GM21529 (cell line): Measurements from ENCODE around the gene ABTB1.
"Not testable (repeated sequence)": the region's sequence is repeated elsewhere in the genome, so short reads cannot be mapped to it uniquely, and the experiment has no call there.

ENCODE experiments used
- ATAC-seq: cut with Tn5 transposase; IDR thresholded peaks from one replicate; pipeline ENCODE4 v1.9.1; 2021; ENCODE audit not compliant: unreplicated experiment

The ABTB1 gene

DNA sequence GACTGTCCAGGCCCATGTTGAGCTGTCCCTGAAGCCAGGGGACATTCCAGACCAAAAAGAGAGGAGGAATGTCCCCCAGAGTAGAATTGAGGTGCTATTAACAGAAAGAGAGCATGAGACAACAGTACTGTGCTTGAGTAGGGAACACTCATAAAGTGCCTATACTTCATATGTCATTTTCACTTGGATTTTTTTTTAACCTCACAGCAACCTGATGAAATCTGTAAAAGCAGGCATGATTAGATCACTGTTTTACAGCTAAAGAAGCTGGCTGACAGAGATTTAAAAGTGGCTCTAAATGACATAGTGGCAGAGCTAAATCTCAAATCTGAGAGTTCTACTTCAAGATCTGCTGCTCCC, 24.9 kb upstream of the ABTB1 start:
- ATAC-seq: no peak

DNA sequence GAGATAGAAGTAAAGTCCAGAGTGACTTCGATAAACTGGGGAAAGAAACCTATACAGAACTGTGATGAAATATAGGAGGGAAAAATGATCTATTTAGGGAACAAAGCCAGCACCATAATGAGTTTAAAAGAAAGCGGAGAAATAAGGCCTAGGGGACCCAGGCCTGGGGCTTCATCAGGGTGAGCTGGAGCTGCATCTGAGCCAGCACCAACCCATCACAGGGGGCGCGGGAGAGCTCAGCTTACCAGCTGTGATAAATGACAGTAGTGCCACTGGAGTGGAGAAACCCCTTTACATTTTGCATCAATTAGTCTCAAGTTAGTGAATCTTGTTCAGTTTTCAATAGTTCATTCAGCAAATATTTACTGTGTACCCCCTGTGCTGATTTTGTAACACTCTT, 22.5 kb upstream of the ABTB1 start:
- ATAC-seq: no peak

DNA sequence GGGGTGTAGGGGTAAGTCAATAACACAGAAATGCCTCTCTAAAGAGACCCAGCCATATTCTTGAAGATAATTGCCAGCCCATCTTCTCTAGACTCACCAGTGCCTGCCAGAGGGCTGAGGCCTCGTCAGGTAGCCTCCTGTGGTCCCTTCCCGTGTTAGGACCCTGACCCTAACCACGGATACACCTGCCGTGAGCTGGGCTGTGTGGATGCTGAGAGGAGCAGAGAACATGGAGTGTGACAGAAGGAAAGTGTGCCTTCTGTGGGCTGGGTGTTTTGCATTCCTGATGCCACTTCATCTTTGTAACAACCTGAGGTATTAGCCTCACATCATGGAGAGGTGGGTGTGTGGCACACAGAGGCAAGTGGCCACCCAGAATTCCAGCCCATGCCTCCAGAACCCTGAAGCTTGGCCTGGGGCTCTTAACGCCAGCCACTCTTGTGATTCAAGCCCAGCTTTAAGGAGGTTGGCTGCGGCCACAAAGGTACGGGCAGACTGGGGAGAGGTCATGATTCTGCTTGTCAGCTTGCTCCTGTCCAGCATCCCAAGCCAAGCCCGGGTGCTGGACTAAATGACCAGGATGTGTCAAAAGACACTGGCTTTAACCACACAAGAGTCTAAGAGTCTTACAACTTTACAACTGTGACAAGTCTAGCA, 21.1 kb upstream of the ABTB1 start:
- ATAC-seq: no peak

DNA sequence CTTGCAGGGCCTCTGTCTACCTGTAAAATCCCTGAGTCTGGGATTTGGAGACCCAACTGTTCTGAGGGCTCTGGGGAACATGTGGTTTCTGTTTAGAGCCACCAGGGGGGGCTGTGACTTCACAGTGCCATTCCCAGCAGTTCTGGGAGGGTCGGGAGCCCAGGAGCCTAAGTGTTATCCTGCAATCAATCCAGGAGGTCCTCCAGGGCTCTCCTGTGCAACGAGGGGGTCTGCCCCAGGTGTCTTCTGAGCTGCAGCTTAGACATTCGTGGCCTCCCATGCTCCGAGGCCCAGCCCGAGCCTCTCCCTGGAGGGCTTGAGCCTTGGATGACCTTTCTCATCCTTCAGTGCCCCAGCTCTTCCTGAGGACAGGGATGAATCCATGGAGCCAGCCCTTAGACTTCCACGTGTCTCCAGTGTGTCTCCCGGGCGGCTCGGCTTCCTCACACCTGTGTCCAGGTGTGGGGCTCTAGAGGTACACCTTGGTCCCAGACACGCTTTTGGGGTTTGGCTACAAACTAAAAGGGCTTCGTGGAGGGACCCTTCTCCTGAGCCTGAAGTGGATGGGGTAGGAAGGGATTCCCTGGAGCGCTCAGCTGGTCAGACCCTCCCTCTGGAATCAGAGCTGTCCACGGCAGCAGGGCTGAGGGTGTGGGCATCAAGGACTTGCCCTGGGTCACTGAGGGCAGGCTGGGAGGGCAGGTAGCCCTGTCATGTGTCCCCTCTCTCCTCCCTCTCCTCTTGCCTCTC, 20.3 kb upstream of the ABTB1 start:
- ATAC-seq: no peak

DNA sequence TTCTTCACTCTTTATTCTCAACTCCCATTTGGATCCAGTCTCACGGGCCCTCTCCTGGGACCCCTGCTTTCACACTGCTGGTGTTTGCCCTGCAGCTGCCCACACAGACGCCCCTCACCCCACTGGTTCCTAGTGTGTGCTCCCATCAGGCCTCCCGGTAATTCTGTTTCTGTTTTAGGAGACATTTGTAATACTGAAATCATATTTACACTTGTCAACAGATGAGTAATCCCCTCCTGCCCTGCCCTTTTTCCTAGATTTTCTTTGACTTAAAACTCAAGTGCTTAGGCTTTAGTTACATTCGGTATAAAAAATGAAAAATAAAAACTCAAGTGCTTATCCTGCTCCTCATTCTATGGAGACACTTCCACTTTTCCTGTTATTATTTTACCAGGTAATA, 18.4 kb upstream of the ABTB1 start:
- ATAC-seq: no peak

DNA sequence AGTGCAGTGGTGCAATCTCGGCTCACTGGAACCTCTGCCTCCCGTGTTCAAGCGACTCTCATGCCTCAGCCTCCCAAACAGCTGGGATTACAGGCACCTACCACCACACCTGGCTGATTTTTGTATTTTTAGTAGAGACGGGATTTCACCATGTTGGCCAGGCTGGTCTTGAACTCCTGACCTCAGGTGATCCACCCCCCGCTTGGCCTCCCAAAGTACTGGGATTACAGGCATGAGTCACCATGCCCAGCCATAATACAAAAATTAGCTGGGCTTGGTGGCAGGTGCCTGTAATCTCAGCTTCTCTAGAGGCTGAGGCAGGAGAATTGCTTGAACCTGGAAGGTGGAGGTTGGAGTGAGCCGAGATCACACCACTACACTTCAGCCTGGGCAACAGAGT, 17.8 kb upstream of the ABTB1 start:
- not testable (repeated sequence) for ATAC-seq

DNA sequence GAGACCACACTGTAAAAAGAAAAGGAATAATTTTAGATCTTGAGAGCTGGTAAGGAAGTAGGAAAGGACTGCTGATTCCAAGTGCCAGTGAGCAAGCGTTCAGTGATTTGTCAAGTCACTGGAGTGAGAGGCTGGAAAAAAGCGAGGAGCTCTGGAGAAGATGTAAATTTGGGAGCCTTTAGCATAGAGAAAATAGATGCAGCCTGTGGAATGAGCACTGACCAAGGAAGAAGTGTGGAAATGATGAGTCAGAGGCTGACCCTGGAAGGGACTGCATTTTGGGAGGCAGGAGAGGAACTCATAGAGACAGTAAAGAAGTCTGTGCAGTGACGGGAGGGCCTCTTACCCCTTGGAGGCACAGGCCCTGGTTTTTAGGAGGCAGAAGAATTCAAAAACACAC, 17.1 kb upstream of the ABTB1 start:
- no peak for ATAC-seq

DNA sequence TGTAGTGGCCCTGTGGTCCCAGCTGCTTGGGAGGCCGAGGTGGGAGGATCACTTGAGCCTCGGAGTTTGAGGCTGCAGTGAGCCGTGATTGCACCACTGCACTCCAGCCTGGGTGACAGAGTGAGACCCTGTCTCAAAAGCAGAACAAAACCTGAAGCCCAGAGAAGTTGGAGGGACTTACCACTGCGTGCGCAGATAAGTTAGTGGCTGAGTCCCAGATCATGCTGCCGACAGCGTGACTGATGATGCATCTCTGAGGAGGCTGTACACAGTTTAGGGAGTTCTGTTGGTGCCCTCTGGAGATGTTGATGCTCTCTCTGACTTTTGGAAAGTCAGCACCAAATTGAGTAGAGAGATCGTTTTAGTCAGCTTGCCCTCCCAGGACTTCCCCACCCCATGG, 15.8 kb upstream of the ABTB1 start:
- ATAC-seq: no peak

DNA sequence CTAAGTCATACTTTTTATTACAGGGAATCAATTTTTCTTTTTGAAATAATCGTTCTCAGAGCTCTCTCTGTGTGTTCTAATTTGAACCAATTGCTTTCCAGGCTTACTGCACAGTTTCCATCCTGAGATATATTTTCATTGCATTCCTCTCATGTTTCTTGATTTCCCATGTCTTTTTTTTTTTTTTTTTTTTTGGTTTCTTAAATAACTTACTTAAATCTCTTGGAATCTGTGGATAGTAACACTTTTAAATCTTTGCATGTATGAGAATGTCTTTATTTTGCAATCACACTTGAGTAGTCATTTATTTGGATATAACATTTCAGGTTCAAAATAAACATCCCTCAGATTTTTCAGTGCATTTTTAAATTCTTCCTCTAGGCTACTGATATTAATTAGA, 14.5 kb upstream of the ABTB1 start:
- no peak for ATAC-seq

DNA sequence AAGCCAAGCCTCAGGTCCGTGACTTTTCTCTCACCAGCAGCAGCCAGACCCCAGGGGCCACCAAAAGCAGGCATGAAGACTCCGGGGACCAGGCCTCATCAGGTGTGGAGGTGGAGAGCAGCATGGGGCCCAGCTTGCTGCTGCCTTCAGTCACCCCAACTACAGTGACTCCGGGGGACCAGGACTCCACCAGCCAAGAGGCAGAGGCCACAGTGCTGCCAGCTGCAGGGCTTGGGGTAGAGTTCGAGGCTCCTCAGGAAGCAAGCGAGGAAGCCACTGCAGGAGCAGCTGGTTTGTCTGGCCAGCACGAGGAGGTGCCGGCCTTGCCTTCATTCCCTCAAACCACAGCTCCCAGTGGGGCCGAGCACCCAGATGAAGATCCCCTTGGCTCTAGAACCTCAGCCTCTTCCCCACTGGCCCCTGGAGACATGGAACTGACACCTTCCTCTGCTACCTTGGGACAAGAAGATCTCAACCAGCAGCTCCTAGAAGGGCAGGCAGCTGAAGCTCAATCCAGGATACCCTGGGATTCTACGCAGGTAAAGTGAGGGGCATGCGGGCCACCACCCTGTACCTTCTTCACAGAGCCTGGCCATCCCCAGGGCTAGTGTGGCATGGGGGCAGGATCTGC, 12.0 kb upstream of the ABTB1 start:
- no peak for ATAC-seq

DNA sequence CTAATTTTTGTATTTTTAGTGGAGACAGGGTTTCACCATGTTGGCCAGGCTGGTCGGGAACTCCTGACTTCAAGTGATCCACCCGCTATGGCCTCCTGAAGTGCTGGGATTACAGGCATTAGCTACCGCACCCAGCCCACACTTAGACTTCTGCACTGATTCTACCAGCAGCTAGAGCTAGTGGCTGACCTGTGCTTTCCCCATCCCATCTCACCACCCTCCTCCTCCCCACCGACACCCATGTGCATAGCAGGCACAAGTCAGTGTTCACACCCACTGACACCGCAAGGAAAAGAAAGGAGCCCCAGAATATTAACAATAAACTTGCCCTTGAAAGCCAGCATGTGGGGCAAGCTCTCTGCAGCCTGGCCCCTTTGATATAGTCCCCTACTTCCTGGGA, 11.2 kb upstream of the ABTB1 start:
- no peak for ATAC-seq

DNA sequence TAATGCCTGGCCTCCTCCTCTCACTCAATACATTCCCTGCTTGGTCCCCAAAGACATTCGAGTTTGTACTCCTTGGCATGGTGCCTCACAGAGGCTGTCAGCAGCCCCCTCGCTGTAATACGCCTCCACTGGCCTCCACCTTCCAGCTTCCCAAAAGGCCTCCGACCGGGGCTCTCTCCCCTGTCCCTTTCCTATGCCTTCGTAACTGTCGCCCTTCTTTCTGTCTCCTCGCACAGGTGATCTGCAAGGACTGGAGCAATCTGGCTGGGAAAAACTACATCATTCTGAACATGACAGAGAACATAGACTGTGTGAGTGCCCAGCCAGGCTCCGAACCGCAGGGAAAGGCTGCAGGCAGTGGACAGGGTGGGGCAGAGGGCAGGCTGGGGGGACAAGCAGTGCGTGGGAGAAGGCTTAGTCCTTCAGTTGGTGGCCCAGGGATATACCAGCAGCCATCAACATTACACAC, 10.7 kb upstream of the ABTB1 start:
- no peak for ATAC-seq

DNA sequence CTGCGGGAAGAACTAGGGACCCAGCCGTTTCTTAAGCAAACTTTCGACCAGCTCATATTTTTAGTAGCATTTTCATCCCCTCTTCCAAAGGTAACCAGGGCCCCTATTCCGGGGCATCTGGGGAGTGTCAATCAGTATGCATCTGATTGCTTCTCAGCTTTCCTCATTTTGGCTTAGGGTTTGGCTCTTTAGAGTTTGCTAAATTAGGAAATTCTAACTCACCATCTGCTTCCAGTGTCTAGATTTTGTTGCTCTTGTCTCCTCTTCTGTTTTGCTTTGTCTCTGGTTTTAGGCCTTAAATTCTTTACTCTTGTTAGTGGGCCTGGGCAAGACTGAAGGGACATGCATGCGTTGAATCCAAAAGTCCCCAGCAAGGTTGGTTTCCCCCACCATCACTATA, 9.6 kb upstream of the ABTB1 start:
- ATAC-seq: no peak

DNA sequence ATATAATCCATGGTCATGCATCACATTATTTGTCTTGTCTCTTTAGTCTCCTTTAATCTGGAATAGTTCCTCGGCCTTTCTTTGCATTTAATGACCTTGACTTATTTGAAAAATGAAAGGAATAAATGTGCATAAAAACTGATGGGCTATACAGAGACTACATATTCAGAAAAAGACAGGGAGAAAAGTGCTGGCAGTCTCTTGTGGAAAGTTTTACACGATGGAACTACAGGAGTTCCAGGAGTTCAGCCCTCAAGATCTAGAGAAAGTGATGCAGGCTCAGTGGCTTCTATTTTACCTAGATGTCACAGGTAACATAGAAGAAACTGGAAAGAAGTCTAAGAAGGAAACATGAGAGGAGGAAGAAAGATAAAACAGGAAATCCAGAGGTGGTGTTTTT, 7.6 kb upstream of the ABTB1 start:
- no peak for ATAC-seq

DNA sequence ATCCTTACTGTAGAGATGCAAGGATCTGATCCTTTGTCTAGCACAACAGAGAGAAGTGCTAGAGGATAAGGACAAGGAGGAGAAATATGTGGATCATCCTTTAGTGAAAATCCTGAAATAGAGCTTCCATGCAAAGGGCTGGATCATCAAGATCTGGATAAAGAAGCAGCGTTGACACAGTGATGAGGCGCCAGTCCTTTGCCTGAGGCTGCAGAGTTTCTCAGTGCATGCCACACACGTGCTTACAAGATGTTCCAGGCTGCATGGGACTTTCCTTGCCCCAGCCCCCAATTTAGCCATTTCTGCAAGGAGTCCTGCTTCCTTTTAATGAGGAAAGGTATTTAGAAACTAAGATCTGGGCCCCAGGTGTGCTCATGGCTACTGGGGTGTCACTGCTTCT, 7.2 kb upstream of the ABTB1 start:
- ATAC-seq: no peak

DNA sequence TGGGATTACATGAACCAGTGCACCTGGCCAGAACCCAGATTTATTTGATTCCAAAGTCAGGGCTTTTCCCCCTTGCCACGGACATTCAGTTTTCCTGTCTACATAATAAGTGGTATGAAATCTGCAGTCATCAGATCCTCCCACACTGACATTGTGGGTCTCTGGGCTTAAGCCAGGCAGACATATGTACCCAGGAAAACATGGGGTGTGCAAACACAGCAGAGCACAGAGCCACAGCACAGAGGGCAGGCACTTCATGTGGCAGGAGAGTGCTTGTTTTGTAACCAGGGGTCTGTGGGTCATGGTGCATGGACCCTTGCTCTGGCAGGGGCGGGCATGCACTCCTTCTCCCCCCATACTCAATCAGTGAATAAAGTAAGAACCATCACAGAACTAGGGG, 6.1 kb upstream of the ABTB1 start:
- ATAC-seq: no peak

DNA sequence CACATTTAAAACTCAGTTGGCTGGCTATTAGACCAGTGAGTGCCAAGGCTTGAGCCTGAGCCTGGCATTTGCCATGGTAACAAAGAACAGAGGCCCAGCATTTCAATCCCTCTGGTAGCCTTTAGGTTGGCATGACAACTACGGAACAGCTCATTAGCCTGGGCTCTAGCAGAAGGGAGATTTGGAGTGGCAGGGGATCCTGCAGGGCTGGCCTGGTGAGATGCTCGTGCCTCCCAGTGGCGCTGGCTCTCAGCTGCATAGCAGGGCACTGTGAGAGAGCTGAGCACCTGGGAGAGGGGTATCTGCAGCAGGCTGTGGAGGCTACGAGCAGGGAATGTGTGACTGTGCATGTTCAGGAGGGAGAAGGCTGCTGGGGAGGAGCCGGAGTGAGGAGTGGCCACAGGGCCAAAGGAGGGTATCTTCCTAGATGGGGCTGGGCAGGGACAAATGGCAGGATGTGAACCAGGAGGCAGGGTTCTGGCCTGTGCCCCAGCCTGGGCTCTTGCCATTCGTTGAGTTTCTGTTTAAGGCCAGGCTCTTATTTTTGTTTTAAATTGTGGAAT, 5.6 kb upstream of the ABTB1 start:
- ATAC-seq: no peak

DNA sequence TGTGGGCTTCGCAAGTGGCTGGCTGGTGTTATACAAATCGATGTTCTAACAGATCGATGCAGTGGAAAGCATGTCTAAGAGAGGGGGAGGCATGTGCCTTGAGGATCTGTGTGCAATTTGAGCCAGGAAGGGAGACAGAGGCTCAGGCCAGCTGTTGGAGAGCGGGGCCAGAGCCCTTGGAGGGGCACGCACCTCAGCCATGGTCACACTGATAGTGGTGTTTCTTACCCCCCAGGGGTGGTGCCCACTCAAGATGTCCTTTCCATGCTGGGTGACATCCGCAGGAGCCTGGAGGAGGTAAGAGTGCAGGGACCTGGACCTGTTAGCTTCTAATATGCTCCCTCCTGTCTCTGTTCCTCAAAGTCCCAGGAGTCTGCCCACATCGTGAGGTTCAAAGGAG, 3.8 kb upstream of the ABTB1 start:
- ATAC-seq: no peak

DNA sequence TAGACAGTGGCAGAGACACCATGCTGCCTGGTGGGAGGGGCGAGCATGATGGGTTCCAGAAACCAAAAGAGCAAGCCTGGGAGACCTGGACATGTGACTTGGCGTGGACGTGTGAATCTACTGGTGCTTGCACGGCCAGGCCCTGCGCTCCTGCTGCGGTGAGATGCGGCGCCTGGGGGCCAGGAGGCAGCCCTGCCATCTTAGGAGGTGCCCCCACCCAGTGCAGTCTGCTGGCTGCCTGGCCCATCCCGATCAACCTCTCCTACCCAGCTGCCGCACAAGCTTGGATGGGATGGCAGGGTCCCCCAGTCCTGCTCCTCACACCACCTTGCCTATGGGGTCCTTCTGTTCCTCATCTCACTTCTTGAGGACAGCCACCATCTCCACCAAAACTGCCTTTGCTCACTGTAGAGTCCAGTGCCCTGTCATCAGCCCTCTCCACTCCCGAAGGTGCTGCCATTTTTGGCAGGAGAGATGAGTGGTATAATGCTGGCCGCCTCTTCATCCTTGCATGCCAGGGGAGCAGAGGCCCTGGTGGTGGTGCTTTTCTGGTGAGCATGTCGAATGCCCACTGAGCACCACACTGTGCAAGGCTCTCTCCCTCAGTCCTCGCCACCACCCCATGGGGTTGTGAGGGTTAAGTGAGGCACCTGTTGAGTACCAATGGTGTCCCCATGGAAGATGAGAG, 3.1 kb upstream of the ABTB1 start:
- no peak for ATAC-seq

DNA sequence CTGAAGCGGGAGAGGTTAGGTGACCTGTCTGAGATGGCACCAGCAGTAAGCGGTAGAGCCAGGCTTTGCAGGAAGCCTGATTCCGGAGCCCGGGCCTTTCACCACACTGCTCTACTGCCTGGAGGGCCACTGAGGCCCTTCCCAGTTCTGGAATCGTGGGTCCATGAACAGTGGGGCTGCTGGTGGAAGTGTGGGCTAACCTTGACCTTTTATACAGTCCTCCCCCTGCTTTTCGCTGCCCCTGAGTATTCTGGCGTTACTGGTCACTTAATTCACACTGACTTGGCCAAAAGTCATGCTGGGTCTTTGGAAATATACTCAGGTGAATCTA, 2.6 kb upstream of the ABTB1 start:
- ATAC-seq: no peak

DNA sequence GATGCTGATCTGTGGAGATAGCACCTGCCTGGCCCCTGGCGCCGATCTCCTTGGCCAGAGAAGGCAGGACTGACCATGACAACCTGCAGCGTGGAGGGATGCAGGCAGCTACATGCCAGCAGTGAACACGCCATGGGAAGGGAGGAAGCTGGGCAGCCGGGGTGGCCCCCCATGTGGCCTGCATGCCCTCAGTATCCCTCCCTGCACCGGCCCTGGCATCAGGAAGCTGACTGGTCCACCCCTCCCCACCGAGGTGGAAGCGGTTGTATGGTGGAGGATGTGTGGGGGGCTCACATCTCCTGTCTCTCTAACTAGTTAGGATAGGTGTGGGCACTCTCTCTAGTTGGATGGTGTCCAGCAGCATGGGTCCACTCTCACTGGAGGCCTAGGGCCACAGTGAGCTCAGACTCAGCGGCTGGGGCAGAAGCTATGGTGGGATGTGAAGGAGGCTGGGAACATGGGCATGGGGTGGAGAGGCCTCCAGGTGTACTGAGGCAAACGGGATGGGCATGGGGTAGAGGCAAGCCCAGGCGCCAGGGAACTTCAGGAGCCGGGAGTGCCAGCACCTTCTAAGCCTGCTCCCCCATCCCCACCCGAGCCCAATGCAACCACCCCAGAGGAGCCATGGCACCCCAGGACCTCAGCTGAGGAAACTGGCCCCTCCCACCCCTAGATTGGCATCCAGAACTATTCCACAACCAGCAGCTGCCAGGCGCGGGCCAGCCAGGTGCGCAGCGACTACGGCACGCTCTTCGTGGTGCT, 1.8 kb upstream of the ABTB1 start:
- ATAC-seq: no peak
